Esophagus muscularis mucosa (tissue), 4 donors: ENCODE data around the gene KREMEN2. TPM values are rescaled to one million over a fixed set of nuclear protein-coding genes. Genes with fewer than 3 reads are reported as not detected.

Experiments used
- DNase-seq: peaks from one replicate; pipeline ENCODE4 v3.0.0-alpha.2; 2017; ENCODE audit errors: extremely low spot score
- H3K27ac ChIP-seq, 4 donors: fragments of 200-600 bp; sonication (generic); replicated peaks in 1 of 4; 1 replicate in 3 of 4; 2 replicates in 1 of 4; pipeline ENCODE4 v1.5.1; 2016 to 2019; ENCODE audit warnings: mild to moderate bottlenecking in 1 of 4
- H3K27me3 ChIP-seq, 4 donors: fragments of 200-600 bp; sonication (generic); one replicate each; pipeline versions ENCODE4 v1.5.1 to v1.6.0; 2016 to 2019
- H3K36me3 ChIP-seq, 4 donors: fragments of 200-600 bp; sonication (generic); one replicate each; pipeline ENCODE4 v1.5.1; 2016 to 2019
- H3K4me1 ChIP-seq, 4 donors: fragments of 200-600 bp; sonication (generic); one replicate each; pipeline ENCODE4 v1.5.1; 2016 to 2019
- H3K4me3 ChIP-seq, 4 donors: fragments of 200-600 bp; sonication (generic); 1 replicate in 2 of 4; 2 replicates in 2 of 4; pipeline ENCODE4 v1.5.1; 2016 to 2019; ENCODE audit warnings: mild to moderate bottlenecking in 4 of 4, moderate library complexity in 1 of 4
- H3K9me3 ChIP-seq, 4 donors: fragments of 200-600 bp; sonication (generic); 1 replicate in 3 of 4; 2 replicates in 1 of 4; pipeline ENCODE4 v1.5.1; 2016 to 2019
- EP300 ChIP-seq: sonication (generic); formaldehyde crosslinking; IDR thresholded peaks from one replicate; pipeline ENCODE4 v1.6.1; 2017; ENCODE audit warnings: antibody characterized with exemption
- POLR2A ChIP-seq: fragments of 450-650 bp; IDR thresholded peaks from one replicate; pipeline ENCODE4 v1.6.1; 2017; ENCODE audit warnings: antibody characterized with exemption, moderate library complexity, mild to moderate bottlenecking, low read depth
- POLR2AphosphoS5 ChIP-seq, 2 donors: sonication (generic); formaldehyde crosslinking; IDR thresholded peaks; one replicate each; pipeline ENCODE4 v1.6.1; 2017; ENCODE audit warnings: antibody characterized with exemption in 2 of 2
- WGBS: methylation state at CpG from one replicate; pipeline ENCODE4 v1.1.5; 2018; 5-methylcytosine and 5-hydroxymethylcytosine counted together
- intact Hi-C: fragments of 100-400 bp; cut with DNase I; formaldehyde crosslinking; loops from one replicate; pipeline ENCODE4 v1.15.1; 2023
- total RNA-seq, 4 donors: library from RNA; depleted of rRNA; stranded (reverse); fragments of >200 nt; gene quantifications; one replicate each; pipeline versions ENCODE4 v1.1.0 to v1.2.1, GENCODE V29; 2016
- TF ChIP-seq, protein P1 (sequence below), 3 experiments: fragments of 200-600 bp in 2 of 3; fragments of 450-650 bp in 1 of 3; sonication (generic) in 2 of 3; IDR thresholded peaks; one replicate each; pipeline ENCODE4 v1.5.1; 2017 to 2019; ENCODE audit warnings: antibody characterized with exemption in 3 of 3, mild to moderate bottlenecking in 2 of 3, moderate library complexity in 1 of 3

Gene KREMEN2
- total RNA-seq, 4 donors from 2014 or later = 0.13 TPM; not detected in 3

DNA sequence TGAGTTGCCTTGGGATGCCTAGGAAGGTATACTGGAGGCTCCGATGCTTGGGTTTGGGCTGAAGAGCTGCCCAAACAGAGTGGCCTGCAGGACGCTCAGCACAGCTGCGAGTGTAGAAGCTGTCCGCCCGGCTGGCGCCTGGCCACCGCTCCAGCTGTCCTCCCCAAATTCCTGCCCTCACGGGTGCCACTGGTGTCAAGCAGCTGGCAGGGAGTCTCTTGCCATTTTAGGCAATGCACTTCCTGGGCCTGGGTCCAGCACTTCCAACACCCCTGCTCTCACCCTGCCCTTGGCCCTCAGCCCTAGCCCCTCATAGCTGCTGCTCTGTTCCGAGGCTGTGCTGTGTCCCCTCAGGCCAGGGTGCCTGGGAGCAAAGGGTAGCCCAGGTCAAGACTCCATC, 21.4 kb downstream of the KREMEN2 start:
- TF ChIP-seq EP300 = no peak
- TF ChIP-seq POLR2AphosphoS5 (IDR thresholded peaks at IDR 0.05) = no peak
- TF ChIP-seq, protein P1, sequence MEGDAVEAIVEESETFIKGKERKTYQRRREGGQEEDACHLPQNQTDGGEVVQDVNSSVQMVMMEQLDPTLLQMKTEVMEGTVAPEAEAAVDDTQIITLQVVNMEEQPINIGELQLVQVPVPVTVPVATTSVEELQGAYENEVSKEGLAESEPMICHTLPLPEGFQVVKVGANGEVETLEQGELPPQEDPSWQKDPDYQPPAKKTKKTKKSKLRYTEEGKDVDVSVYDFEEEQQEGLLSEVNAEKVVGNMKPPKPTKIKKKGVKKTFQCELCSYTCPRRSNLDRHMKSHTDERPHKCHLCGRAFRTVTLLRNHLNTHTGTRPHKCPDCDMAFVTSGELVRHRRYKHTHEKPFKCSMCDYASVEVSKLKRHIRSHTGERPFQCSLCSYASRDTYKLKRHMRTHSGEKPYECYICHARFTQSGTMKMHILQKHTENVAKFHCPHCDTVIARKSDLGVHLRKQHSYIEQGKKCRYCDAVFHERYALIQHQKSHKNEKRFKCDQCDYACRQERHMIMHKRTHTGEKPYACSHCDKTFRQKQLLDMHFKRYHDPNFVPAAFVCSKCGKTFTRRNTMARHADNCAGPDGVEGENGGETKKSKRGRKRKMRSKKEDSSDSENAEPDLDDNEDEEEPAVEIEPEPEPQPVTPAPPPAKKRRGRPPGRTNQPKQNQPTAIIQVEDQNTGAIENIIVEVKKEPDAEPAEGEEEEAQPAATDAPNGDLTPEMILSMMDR (IDR thresholded peaks at IDR 0.05) = no peak
- TF ChIP-seq POLR2A = no peak
- Histone ChIP-seq H3K9me3 (no peaks in the 10 kb centered on the region), H3K4me1 (peaks cover 19 to 37% (median 24%) of the 10 kb centered on the region in 4 donors), H3K36me3 (no peaks in the 10 kb centered on the region), H3K27ac (no peak overlapping the region), H3K27me3 (peaks cover 0 to 38% (median 0%) of the 10 kb centered on the region in 4 donors), H3K4me3 (no peak overlapping the region)
- intact Hi-C loops = no loop called here
- WGBS = 80% methylated on average over 1 of the region's 9 CpGs
- no peak for DNase-seq

DNA sequence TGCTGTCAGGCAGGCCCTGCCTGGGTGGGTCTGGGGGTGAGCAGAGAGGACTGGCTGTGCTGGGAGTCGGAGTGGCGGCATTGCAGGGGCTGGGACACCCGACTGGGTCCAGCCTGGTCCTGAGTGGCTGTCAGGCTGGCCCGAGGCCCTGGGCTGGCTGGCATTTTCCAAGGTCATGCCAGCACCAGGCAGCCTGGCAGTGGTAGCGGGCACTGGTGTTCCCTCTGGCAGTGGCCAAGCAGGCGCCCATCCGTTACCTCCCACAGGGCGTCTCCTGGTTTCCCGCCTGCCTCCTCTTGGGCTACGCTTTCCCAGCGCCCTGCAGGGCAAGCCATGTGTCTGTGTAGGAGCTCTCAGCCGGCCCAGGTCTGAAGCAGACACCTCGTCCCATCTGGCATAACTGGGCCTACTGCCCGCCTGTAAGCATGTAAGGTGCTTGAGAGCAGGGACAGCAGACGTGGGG, 21.8 kb downstream of the KREMEN2 start:
- no peak for DNase-seq
- peaks cover 0 to 42% (median 0%) of the 10 kb centered on the region in 4 donors for H3K27me3 ChIP-seq
- peaks cover 15 to 33% (median 21%) of the 10 kb centered on the region in 4 donors for H3K4me1 ChIP-seq
- no peak for TF ChIP-seq POLR2A
- TF ChIP-seq, protein P1 (IDR thresholded peaks at IDR 0.05) = no peak
- TF ChIP-seq EP300 = no peak
- TF ChIP-seq POLR2AphosphoS5 (IDR thresholded peaks at IDR 0.05) = no peak
- WGBS = 81% methylated on average over 11 of the region's 15 CpGs
- no peaks in the 10 kb centered on the region for H3K9me3 ChIP-seq
- intact Hi-C loops = no loop called here
- H3K36me3 ChIP-seq = no peaks in the 10 kb centered on the region
- no peak overlapping the region for H3K27ac ChIP-seq
- no peak overlapping the region for H3K4me3 ChIP-seq

- Histone ChIP-seq H3K9me3 (no peaks in the 10 kb centered on the region), H3K27me3 (peaks cover 0 to 42% (median 0%) of the 10 kb centered on the region in 4 donors), H3K36me3 (no peaks in the 10 kb centered on the region), H3K27ac (no peak overlapping the region), H3K4me1 (peaks cover 11 to 25% (median 16%) of the 10 kb centered on the region in 4 donors), H3K4me3 (no peak overlapping the region)
- TF ChIP-seq EP300 (no peak), POLR2A (no peak), POLR2AphosphoS5 (IDR thresholded peaks at IDR 0.05) (no peak)
- TF ChIP-seq, protein P1 (IDR thresholded peaks at IDR 0.05) = no peak
- intact Hi-C loops = no loop called here
- no peak for DNase-seq
- WGBS = 100% methylated on average over 2 of the region's 17 CpGs
These were observed 22.6 kb downstream of the KREMEN2 start for GRCh38 chr16:2986623-2987188.

DNA sequence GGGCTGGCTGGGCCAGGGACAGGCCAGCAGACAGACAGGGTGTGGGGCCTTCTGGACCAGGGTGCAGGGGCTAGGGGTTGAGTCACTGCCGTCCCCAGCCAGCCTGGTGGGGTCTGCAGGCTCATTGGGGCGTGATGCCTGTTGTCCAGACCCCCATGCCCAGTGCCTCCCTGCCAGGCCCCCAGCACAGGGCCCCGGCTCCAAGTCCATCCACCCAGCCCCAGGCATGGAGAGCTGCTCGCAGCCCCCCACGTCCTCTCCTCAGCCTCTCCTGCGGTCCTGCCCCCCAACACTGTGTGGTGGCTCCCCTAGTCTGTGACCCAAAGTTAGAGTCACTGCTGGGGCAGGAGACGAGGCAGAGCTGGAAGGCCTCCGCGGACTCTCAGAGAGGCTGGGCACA, 23.2 kb downstream of the KREMEN2 start:
- H3K36me3 ChIP-seq = no peaks in the 10 kb centered on the region
- TF ChIP-seq, protein P1 (IDR thresholded peaks at IDR 0.05) = no peak
- TF ChIP-seq EP300 (no peak), POLR2A (no peak), POLR2AphosphoS5 (IDR thresholded peaks at IDR 0.05) (no peak)
- H3K27me3 ChIP-seq = peaks cover 0 to 42% (median 0%) of the 10 kb centered on the region in 4 donors
- H3K27ac ChIP-seq = no peak overlapping the region
- intact Hi-C loops = no loop called here
- H3K9me3 ChIP-seq = no peaks in the 10 kb centered on the region
- WGBS = 43% methylated on average over 3 of the region's 9 CpGs
- H3K4me1 ChIP-seq = peaks cover 11 to 25% (median 16%) of the 10 kb centered on the region in 4 donors
- no peak for DNase-seq
- H3K4me3 ChIP-seq = no peak overlapping the region
